GM23338 (cell line): ENCODE results near the gene NCL.

Experiments used
- CTCF ChIP-seq, 2 experiments: fragments of 200-600 bp in 1 of 2; sonication (generic) in 1 of 2; conservative IDR thresholded peaks; 2 replicates each; pipeline versions ENCODE4 v1.5.1 to v1.6.1; 2016 to 2017; ENCODE audit warnings: antibody characterized with exemption in 2 of 2, low read depth in 2 of 2, mild to moderate bottlenecking in 2 of 2, moderate library complexity in 1 of 2
- EZH2 ChIP-seq: fragments of 200-600 bp; sonication (generic); IDR thresholded peaks from one replicate; pipeline ENCODE4 v1.8.0; 2017; ENCODE audit warnings: antibody characterized with exemption, mild to moderate bottlenecking, low read depth; ENCODE audit not compliant: unreplicated experiment
- POLR2AphosphoS5 ChIP-seq: IDR thresholded peaks from 2 replicates; pipeline ENCODE4 v1.6.1; 2016; ENCODE audit warnings: antibody characterized with exemption, low read depth
- REST ChIP-seq: IDR thresholded peaks from one replicate; pipeline ENCODE4 v1.6.1; 2018; ENCODE audit warnings: antibody characterized with exemption; ENCODE audit not compliant: unreplicated experiment

- TF ChIP-seq POLR2AphosphoS5, result no peak
- no peak for TF ChIP-seq EZH2
- TF ChIP-seq CTCF (conservative IDR thresholded peaks at IDR 0.05; ENCODE audit: low read depth in 2 of 2), result no peak
- no peak for TF ChIP-seq REST
Observed at GRCh38 chr2:231429901-231430300, 34.4 kb downstream of the NCL start.
